Measurements from ENCODE around the gene ITSN1.
"Not testable (repeated sequence)": the region's sequence is repeated elsewhere in the genome, so short reads cannot be mapped to it uniquely, and the experiment has no call there.

Gene ITSN1

GRCh38 chr21:33861125-33861524 lies 218.8 kb downstream of the ITSN1 start:
- Histone ChIP-seq H4K12ac (ENCODE audit: low read depth, low read length) (no peak overlapping the region), H4K8ac (ENCODE audit: low read depth, low read length) (no peak overlapping the region), H3K27me3 (ENCODE audit: insufficient read depth, low read length) (no peaks in the 10 kb centered on the region), H3K79me2 (ENCODE audit: control insufficient read depth, insufficient read depth, low read length, poor library complexity) (no peaks in the 10 kb centered on the region), H3K9me3 (ENCODE audit: insufficient read depth, low read depth, low read length) (peaks cover 3% of the 10 kb centered on the region), H3K4ac (ENCODE audit: low read depth, low read length) (no peak overlapping the region), H2BK120ac (ENCODE audit: insufficient read depth, low read length, poor library complexity) (no peak overlapping the region), H3K23ac (ENCODE audit: low read length) (no peak overlapping the region), H3K4me3 (ENCODE audit: low read depth, low read length) (no peak overlapping the region), H3K36me3 (ENCODE audit: control insufficient read depth in 1 of 2, insufficient read depth in 2 of 2, low read length in 2 of 2) (no peaks in the 10 kb centered on the region), H4K91ac (ENCODE audit: low read depth, low read length) (no peak overlapping the region), H3K4me2 (ENCODE audit: low read length) (no peak overlapping the region), H3K4me1 (ENCODE audit: control insufficient read depth in 1 of 2, insufficient read depth in 2 of 2, low read length in 2 of 2) (no peaks in the 10 kb centered on the region), H2BK5ac (ENCODE audit: low read depth, low read length, poor library complexity) (no peak overlapping the region), H3K18ac (ENCODE audit: low read length) (no peak overlapping the region), H2BK12ac (ENCODE audit: low read length) (no peak overlapping the region), H3K79me1 (ENCODE audit: low read length) (no peaks in the 10 kb centered on the region), H2AK5ac (ENCODE audit: low read length) (no peak overlapping the region), H3K9ac (ENCODE audit: low read length) (no peak overlapping the region), H3K27ac (ENCODE audit: low read depth, low read length) (no peak overlapping the region), H2AFZ (ENCODE audit: insufficient read depth, low read length, poor library complexity) (no peak overlapping the region), H3K14ac (ENCODE audit: low read length) (no peak overlapping the region)
- no CpG with 5 or more reads among the region's 3 CpGs for WGBS (ENCODE audit: extremely low coverage, insufficient coverage, insufficient read length)
- no peak for DNase-seq

GRCh38 chr21:33863191-33863590 lies 220.9 kb downstream of the ITSN1 start:
- not testable (repeated sequence) for H3K4me2 ChIP-seq (ENCODE audit: low read length); H2BK12ac ChIP-seq (ENCODE audit: low read length); H2BK5ac ChIP-seq (ENCODE audit: low read depth, low read length, poor library complexity); H3K9ac ChIP-seq (ENCODE audit: low read length); H3K23ac ChIP-seq (ENCODE audit: low read length); H3K4me1 ChIP-seq (ENCODE audit: control insufficient read depth in 1 of 2, insufficient read depth in 2 of 2, low read length in 2 of 2); H2AK5ac ChIP-seq (ENCODE audit: low read length); H2AFZ ChIP-seq (ENCODE audit: insufficient read depth, low read length, poor library complexity); H3K14ac ChIP-seq (ENCODE audit: low read length); H3K79me1 ChIP-seq (ENCODE audit: low read length); H3K79me2 ChIP-seq (ENCODE audit: control insufficient read depth, insufficient read depth, low read length, poor library complexity); H3K18ac ChIP-seq (ENCODE audit: low read length); H3K27ac ChIP-seq (ENCODE audit: low read depth, low read length); H3K36me3 ChIP-seq (ENCODE audit: control insufficient read depth in 1 of 2, insufficient read depth in 2 of 2, low read length in 2 of 2); H2BK120ac ChIP-seq (ENCODE audit: insufficient read depth, low read length, poor library complexity); DNase-seq; H4K91ac ChIP-seq (ENCODE audit: low read depth, low read length); H3K4me3 ChIP-seq (ENCODE audit: low read depth, low read length); H3K27me3 ChIP-seq (ENCODE audit: insufficient read depth, low read length); H4K8ac ChIP-seq (ENCODE audit: low read depth, low read length); H3K4ac ChIP-seq (ENCODE audit: low read depth, low read length); H4K12ac ChIP-seq (ENCODE audit: low read depth, low read length); H3K9me3 ChIP-seq (ENCODE audit: insufficient read depth, low read depth, low read length)
- no CpG with 5 or more reads among the region's 8 CpGs for WGBS (ENCODE audit: extremely low coverage, insufficient coverage, insufficient read length)

- Histone ChIP-seq H4K91ac (ENCODE audit: low read depth, low read length) (no peak overlapping the region), H3K18ac (ENCODE audit: low read length) (no peak overlapping the region), H2BK120ac (ENCODE audit: insufficient read depth, low read length, poor library complexity) (no peak overlapping the region), H3K4me2 (ENCODE audit: low read length) (no peak overlapping the region), H2BK5ac (ENCODE audit: low read depth, low read length, poor library complexity) (no peak overlapping the region), H3K27ac (ENCODE audit: low read depth, low read length) (no peak overlapping the region), H3K9ac (ENCODE audit: low read length) (no peak overlapping the region), H2BK12ac (ENCODE audit: low read length) (no peak overlapping the region), H2AK5ac (ENCODE audit: low read length) (no peak overlapping the region), H4K8ac (ENCODE audit: low read depth, low read length) (no peak overlapping the region), H4K12ac (ENCODE audit: low read depth, low read length) (no peak overlapping the region), H3K9me3 (ENCODE audit: insufficient read depth, low read depth, low read length) (peaks cover 2% of the 10 kb centered on the region), H3K23ac (ENCODE audit: low read length) (no peak overlapping the region), H3K14ac (ENCODE audit: low read length) (no peak overlapping the region), H3K4me3 (ENCODE audit: low read depth, low read length) (no peak overlapping the region), H3K4ac (ENCODE audit: low read depth, low read length) (no peak overlapping the region), H3K79me2 (ENCODE audit: control insufficient read depth, insufficient read depth, low read length, poor library complexity) (no peaks in the 10 kb centered on the region), H3K79me1 (ENCODE audit: low read length) (no peaks in the 10 kb centered on the region), H3K27me3 (ENCODE audit: insufficient read depth, low read length) (no peaks in the 10 kb centered on the region), H3K36me3 (ENCODE audit: control insufficient read depth in 1 of 2, insufficient read depth in 2 of 2, low read length in 2 of 2) (no peaks in the 10 kb centered on the region), H2AFZ (ENCODE audit: insufficient read depth, low read length, poor library complexity) (no peak overlapping the region), H3K4me1 (ENCODE audit: control insufficient read depth in 1 of 2, insufficient read depth in 2 of 2, low read length in 2 of 2) (no peaks in the 10 kb centered on the region)
- WGBS (ENCODE audit: extremely low coverage, insufficient coverage, insufficient read length) = no CpG with 5 or more reads among the region's 1 CpG
- no peak for DNase-seq
Observed at GRCh38 chr21:33864150-33864549, 221.8 kb downstream of the ITSN1 start.

GRCh38 chr21:33865176-33865575 lies 222.9 kb downstream of the ITSN1 start:
- Histone ChIP-seq H4K91ac (ENCODE audit: low read depth, low read length) (no peak overlapping the region), H3K9me3 (ENCODE audit: insufficient read depth, low read depth, low read length) (peaks cover 2% of the 10 kb centered on the region), H2BK120ac (ENCODE audit: insufficient read depth, low read length, poor library complexity) (no peak overlapping the region), H3K27ac (ENCODE audit: low read depth, low read length) (no peak overlapping the region), H3K27me3 (ENCODE audit: insufficient read depth, low read length) (no peaks in the 10 kb centered on the region), H3K9ac (ENCODE audit: low read length) (no peak overlapping the region), H3K18ac (ENCODE audit: low read length) (no peak overlapping the region), H4K8ac (ENCODE audit: low read depth, low read length) (no peak overlapping the region), H3K4ac (ENCODE audit: low read depth, low read length) (no peak overlapping the region), H3K79me2 (ENCODE audit: control insufficient read depth, insufficient read depth, low read length, poor library complexity) (no peaks in the 10 kb centered on the region), H2BK5ac (ENCODE audit: low read depth, low read length, poor library complexity) (no peak overlapping the region), H3K4me1 (ENCODE audit: control insufficient read depth in 1 of 2, insufficient read depth in 2 of 2, low read length in 2 of 2) (no peaks in the 10 kb centered on the region), H2AK5ac (ENCODE audit: low read length) (no peak overlapping the region), H3K14ac (ENCODE audit: low read length) (no peak overlapping the region), H3K23ac (ENCODE audit: low read length) (no peak overlapping the region), H3K4me2 (ENCODE audit: low read length) (no peak overlapping the region), H4K12ac (ENCODE audit: low read depth, low read length) (no peak overlapping the region), H3K36me3 (ENCODE audit: control insufficient read depth in 1 of 2, insufficient read depth in 2 of 2, low read length in 2 of 2) (no peaks in the 10 kb centered on the region), H3K79me1 (ENCODE audit: low read length) (no peaks in the 10 kb centered on the region), H3K4me3 (ENCODE audit: low read depth, low read length) (no peak overlapping the region), H2BK12ac (ENCODE audit: low read length) (no peak overlapping the region), H2AFZ (ENCODE audit: insufficient read depth, low read length, poor library complexity) (no peak overlapping the region)
- DNase-seq = no peak
- WGBS (ENCODE audit: extremely low coverage, insufficient coverage, insufficient read length) = no CpG with 5 or more reads among the region's 9 CpGs
